NAMALWA (cell line): Measurements from ENCODE around the gene NEK4.
A peak's percentile ranks its signal among the peaks of the same experiment; 100 is the strongest.

Experiments used
- DNase-seq: peaks from one replicate; pipeline ENCODE4 v3.0.0-alpha.2; 2015; ENCODE audit warnings: low spot score

The NEK4 gene

GRCh38 chr3:52770496-52771333, at the start of gene NEK4:
TSS of gene NEK4 (minus strand) at chr3:52770940. CDS start at chr3:52770746, 194 bp downstream.
- peak; percentile 83 for DNase-seq

- DNase-seq, result no peak
Measured at GRCh38 chr3:52819936-52820335, 49.2 kb upstream of the NEK4 start.

GRCh38 chr3:52817860-52818259, 47.1 kb upstream of the NEK4 start:
- DNase-seq, result no peak

- DNase-seq, result no peak
Measured at GRCh38 chr3:52817221-52817620, 46.5 kb upstream of the NEK4 start.

- no peak for DNase-seq
Measured at GRCh38 chr3:52816654-52817053, 45.9 kb upstream of the NEK4 start.

GRCh38 chr3:52816199-52816598, 45.5 kb upstream of the NEK4 start:
- no peak for DNase-seq

GRCh38 chr3:52813810-52814209, 43.1 kb upstream of the NEK4 start:
- no peak for DNase-seq

- DNase-seq, result no peak
Measured at GRCh38 chr3:52811452-52812011, 40.8 kb upstream of the NEK4 start.

- no peak for DNase-seq
Measured at GRCh38 chr3:52810923-52811322, 40.2 kb upstream of the NEK4 start.

- DNase-seq, result no peak
Measured at GRCh38 chr3:52809662-52810377, 39.1 kb upstream of the NEK4 start.

- no peak for DNase-seq
Measured at GRCh38 chr3:52809149-52809548, 38.4 kb upstream of the NEK4 start.

- DNase-seq, result no peak
Measured at GRCh38 chr3:52805270-52806039, 34.7 kb upstream of the NEK4 start.

- DNase-seq, result no peak
Measured at GRCh38 chr3:52801839-52802238, 31.1 kb upstream of the NEK4 start.

- DNase-seq, result no peak
Measured at GRCh38 chr3:52800079-52800478, 29.3 kb upstream of the NEK4 start.

- DNase-seq, result peak; percentile 8
Measured at GRCh38 chr3:52798978-52799476, 28.3 kb upstream of the NEK4 start.

- DNase-seq, result no peak
Measured at GRCh38 chr3:52798376-52798977, 27.7 kb upstream of the NEK4 start.

- DNase-seq, result no peak
Measured at GRCh38 chr3:52796411-52796810, 25.7 kb upstream of the NEK4 start.

GRCh38 chr3:52795298-52795900, 24.7 kb upstream of the NEK4 start:
- no peak for DNase-seq

- no peak for DNase-seq
Measured at GRCh38 chr3:52794612-52795099, 23.9 kb upstream of the NEK4 start, which contains the start of gene ITIH3. TSS of gene ITIH3 (plus strand) at chr3:52794796. CDS start at chr3:52794804, 8 bp downstream.

- DNase-seq, result no peak
Measured at GRCh38 chr3:52793702-52794611, 23.2 kb upstream of the NEK4 start.
